GM12801 (cell line): ENCODE measurements around the gene PGAM5.

Experiments
- CTCF ChIP-seq: IDR thresholded peaks from one replicate; pipeline ENCODE4 v1.5.1; 2011; ENCODE audit warnings: control low read depth; ENCODE audit not compliant: insufficient read length; ENCODE audit errors: extremely low read depth

Gene PGAM5

GRCh38 chr12:132736378-132736777 lies 25.7 kb downstream of the PGAM5 start:
- TF ChIP-seq CTCF: no peak

- no peak for TF ChIP-seq CTCF
These were observed 26.3 kb downstream of the PGAM5 start for GRCh38 chr12:132736913-132737312.

- no peak for TF ChIP-seq CTCF
These were observed 29.1 kb downstream of the PGAM5 start for GRCh38 chr12:132739600-132740312.

GRCh38 chr12:132740313-132740646 lies 29.6 kb downstream of the PGAM5 start:
- no peak for TF ChIP-seq CTCF

DNA sequence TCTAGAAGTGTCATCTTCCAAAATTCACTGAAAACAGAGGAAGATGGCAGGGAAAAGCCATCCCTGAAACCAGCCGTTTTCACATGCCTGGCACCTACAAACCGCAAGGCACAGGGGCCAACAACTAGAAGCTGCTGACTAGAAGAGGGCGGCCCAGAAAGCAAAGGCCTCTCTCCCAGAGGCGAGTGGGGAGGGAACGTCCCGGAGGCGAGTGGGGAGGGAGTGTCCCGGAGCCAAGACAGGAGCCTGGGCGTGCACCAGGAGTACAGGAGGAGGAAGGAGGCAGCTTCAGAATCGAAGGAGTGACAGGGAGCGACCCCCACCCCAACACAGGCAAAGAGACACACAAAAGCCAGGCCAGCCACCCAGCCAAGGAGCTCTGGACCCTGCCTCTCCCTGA lies 30.0 kb downstream of the PGAM5 start:
- TF ChIP-seq CTCF: no peak

GRCh38 chr12:132741620-132742019 lies 31.0 kb downstream of the PGAM5 start:
- TF ChIP-seq CTCF: no peak

DNA sequence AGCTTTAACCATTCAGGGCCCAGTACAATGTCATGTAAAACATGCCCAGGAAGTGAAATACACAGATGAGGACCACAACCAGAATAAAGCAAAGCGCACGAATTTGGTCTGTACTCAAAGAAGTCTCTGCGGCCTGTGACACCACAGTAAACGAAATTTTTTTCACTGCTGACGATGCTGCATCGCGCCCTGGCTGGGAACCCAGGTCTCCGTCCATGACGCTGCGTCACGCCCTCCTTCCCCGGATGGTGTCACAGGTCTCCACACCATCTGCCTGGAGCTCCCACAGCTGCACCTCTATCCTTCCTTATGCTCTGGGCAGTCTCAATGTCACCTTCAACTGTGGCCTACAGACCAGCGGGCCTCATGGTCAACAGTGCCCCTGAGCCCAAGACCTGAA lies 33.2 kb downstream of the PGAM5 start:
- TF ChIP-seq CTCF: no peak
